Measurements from ENCODE around the gene AGBL1. TPM values are rescaled to one million over a fixed set of nuclear protein-coding genes. Genes with fewer than 3 reads are reported as not detected.

Gene AGBL1
- total RNA-seq, 2 donors from 2014 or later, result not detected

DNA sequence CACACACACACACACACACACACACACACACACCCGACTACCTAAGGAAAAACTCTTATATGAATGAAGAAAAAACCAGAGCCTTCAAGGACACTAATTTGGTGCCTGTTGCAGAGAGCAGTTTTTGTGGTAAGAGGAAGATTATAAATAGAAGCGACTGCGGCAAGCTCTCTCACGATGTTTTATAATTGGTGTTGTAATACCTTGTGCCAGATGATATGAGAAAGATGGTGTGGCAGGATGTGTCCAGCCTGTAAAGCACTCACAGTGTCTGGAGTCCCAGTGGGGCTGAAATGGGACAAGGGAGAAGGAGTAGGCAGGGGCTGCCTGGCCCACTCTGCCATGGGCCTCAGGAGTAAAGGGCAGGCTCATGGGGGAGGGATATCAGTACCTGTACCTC, 839.9 kb downstream of the AGBL1 start:
- Histone ChIP-seq H3K27me3 (no peaks in the 10 kb centered on the region), H3K36me3 (replicated peaks in 1 of 2; ENCODE audit: insufficient read depth in 1 of 2, low read depth in 2 of 2) (no peaks in the 10 kb centered on the region), H3K4me3 (no peak overlapping the region), H3K4me1 (peaks cover 4% of the 10 kb centered on the region), H3K27ac (no peak overlapping the region), H3K9me3 (no peaks in the 10 kb centered on the region)
- TF ChIP-seq CTCF (IDR thresholded peaks at IDR 0.05), result no peak
- no peak for TF ChIP-seq POLR2A (IDR thresholded peaks at IDR 0.05)
- DNase-seq (no peak), ATAC-seq (no peak)
- intact Hi-C loops (cut with DNase I), result no loop called here
- WGBS, 2 donors, result 58 to 60% methylated on average over 4 of the region's 4 CpGs

GRCh38 chr15:86929461-86929860, 849.8 kb downstream of the AGBL1 start:
- Histone ChIP-seq H3K36me3 (replicated peaks in 1 of 2; ENCODE audit: insufficient read depth in 1 of 2, low read depth in 2 of 2) (no peaks in the 10 kb centered on the region), H3K9me3 (no peaks in the 10 kb centered on the region), H3K27me3 (no peaks in the 10 kb centered on the region), H3K27ac (no peak overlapping the region), H3K4me3 (no peak overlapping the region), H3K4me1 (no peaks in the 10 kb centered on the region)
- intact Hi-C loops (cut with DNase I), result no loop called here
- DNase-seq (no peak), ATAC-seq (no peak)
- TF ChIP-seq POLR2A (IDR thresholded peaks at IDR 0.05), result no peak
- no peak for TF ChIP-seq CTCF (IDR thresholded peaks at IDR 0.05)
- 81 to 84% methylated on average over 2 of the region's 2 CpGs for WGBS, 2 donors

DNA sequence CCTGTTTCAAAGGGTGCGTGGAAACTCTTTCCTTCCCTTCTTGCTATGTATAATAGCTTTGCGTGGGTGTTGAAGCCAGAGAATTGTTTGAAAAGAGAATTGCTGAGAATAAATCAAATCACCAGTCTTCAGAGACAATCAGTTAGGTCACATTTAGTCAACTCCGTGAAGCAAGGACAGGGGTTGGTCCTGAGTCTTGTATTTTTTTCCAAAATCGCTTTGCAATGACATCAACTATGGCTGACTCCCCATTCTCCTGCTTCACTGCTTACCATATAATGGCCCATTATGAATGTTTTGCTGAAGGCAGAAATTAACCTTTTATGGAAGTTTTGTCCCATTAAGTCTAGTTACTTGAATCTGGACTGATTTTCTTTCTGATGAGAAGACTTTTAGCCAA, 852.8 kb downstream of the AGBL1 start:
- WGBS, 2 donors, result 67 to 76% methylated on average over 4 of the region's 4 CpGs
- no peaks in the 10 kb centered on the region for H3K9me3 ChIP-seq
- H3K36me3 ChIP-seq (replicated peaks in 1 of 2; ENCODE audit: insufficient read depth in 1 of 2, low read depth in 2 of 2), result no peaks in the 10 kb centered on the region
- no peak overlapping the region for H3K4me3 ChIP-seq
- no peaks in the 10 kb centered on the region for H3K4me1 ChIP-seq
- no peak for DNase-seq
- TF ChIP-seq CTCF (IDR thresholded peaks at IDR 0.05) (no peak), POLR2A (IDR thresholded peaks at IDR 0.05) (no peak)
- no peaks in the 10 kb centered on the region for H3K27me3 ChIP-seq
- intact Hi-C loops (cut with DNase I), result no loop called here
- H3K27ac ChIP-seq, result no peak overlapping the region
- no peak for ATAC-seq

GRCh38 chr15:86935841-86936240, 856.2 kb downstream of the AGBL1 start:
- 43 to 52% methylated on average over 8 of the region's 8 CpGs for WGBS, 2 donors
- intact Hi-C loops (cut with DNase I), result no loop called here
- Histone ChIP-seq H3K9me3 (no peaks in the 10 kb centered on the region), H3K36me3 (replicated peaks in 1 of 2; ENCODE audit: insufficient read depth in 1 of 2, low read depth in 2 of 2) (no peaks in the 10 kb centered on the region), H3K27ac (no peak overlapping the region), H3K4me3 (no peak overlapping the region), H3K4me1 (no peaks in the 10 kb centered on the region), H3K27me3 (no peaks in the 10 kb centered on the region)
- DNase-seq (no peak), ATAC-seq (no peak)
- TF ChIP-seq CTCF (IDR thresholded peaks at IDR 0.05) (no peak), POLR2A (IDR thresholded peaks at IDR 0.05) (no peak)

DNA sequence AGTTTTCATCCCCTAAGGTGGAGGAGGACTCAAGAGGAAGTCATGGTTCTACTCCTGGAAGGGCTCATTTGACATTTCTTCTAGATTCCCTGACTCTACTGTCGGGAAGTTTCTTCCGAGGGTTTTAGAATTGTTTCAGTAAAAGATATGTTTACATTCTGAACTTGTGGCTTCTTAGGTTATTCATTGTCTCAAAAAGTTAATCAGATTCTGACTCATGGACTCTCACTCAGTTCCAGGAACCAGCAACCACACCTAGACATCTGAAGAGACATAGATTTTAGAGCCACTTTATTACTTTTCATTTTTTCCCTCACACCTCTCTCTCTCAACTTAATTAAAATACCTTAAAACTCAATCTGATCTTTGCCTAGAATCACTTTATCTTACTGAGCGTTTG, 862.6 kb downstream of the AGBL1 start:
- Histone ChIP-seq H3K9me3 (no peaks in the 10 kb centered on the region), H3K4me3 (no peak overlapping the region), H3K36me3 (replicated peaks in 1 of 2; ENCODE audit: insufficient read depth in 1 of 2, low read depth in 2 of 2) (no peaks in the 10 kb centered on the region), H3K4me1 (no peaks in the 10 kb centered on the region), H3K27ac (no peak overlapping the region), H3K27me3 (no peaks in the 10 kb centered on the region)
- WGBS, 2 donors, result 64% methylated on average over 3 of the region's 3 CpGs
- TF ChIP-seq POLR2A (IDR thresholded peaks at IDR 0.05) (no peak), CTCF (IDR thresholded peaks at IDR 0.05) (no peak)
- ATAC-seq (no peak), DNase-seq (no peak)
- intact Hi-C loops (cut with DNase I), result no loop called here
